HepG2 (cell line): ENCODE data around the gene FOLR3. TPM values are rescaled to one million over a fixed set of nuclear protein-coding genes. Genes with fewer than 3 reads are reported as not detected.

Experiments used
- ATF4 ChIP-seq, 2 experiments: fragments of 450-650 bp in 1 of 2; sonication (generic) in 1 of 2; formaldehyde crosslinking; IDR thresholded peaks; 2 replicates each; pipeline versions ENCODE4 v1.5.0 to v1.8.0; 2020 to 2022; ENCODE audit warnings: mild to moderate bottlenecking in 1 of 2, missing genetic modification reagents in 1 of 2
- CAMTA2 ChIP-seq: sonication (generic); formaldehyde crosslinking; IDR thresholded peaks from 2 replicates; pipeline ENCODE4 v1.4.0; 2020; ENCODE audit warnings: mild to moderate bottlenecking, missing genetic modification reagents, borderline replicate concordance
- CTCF ChIP-seq: sonication (generic); formaldehyde crosslinking; IDR thresholded peaks from 2 replicates; pipeline ENCODE4 v1.5.0; 2020; ENCODE audit warnings: mild to moderate bottlenecking, missing genetic modification reagents, moderate library complexity
- HDAC1 ChIP-seq: sonication (generic); formaldehyde crosslinking; IDR thresholded peaks from 2 replicates; pipeline ENCODE4 v1.5.1; 2020; ENCODE audit warnings: mild to moderate bottlenecking, missing genetic modification reagents
- ISL2 ChIP-seq: sonication (generic); formaldehyde crosslinking; IDR thresholded peaks from 2 replicates; pipeline ENCODE4 v1.5.0; 2020; ENCODE audit warnings: missing genetic modification reagents
- KDM1A ChIP-seq: IDR thresholded peaks from 2 replicates; pipeline ENCODE4 v1.6.1; 2016; ENCODE audit warnings: missing compliant biosample characterization
- KLF13 ChIP-seq: sonication (generic); formaldehyde crosslinking; IDR thresholded peaks from 2 replicates; pipeline ENCODE4 v1.4.0; 2020; ENCODE audit warnings: mild to moderate bottlenecking, missing genetic modification reagents
- KLF6 ChIP-seq: IDR thresholded peaks from 2 replicates; pipeline ENCODE4 v1.8.0; 2016; ENCODE audit warnings: missing biosample characterization, missing genetic modification reagents
- MXD1 ChIP-seq: sonication (generic); formaldehyde crosslinking; IDR thresholded peaks from 2 replicates; pipeline ENCODE4 v1.4.0; 2020; ENCODE audit warnings: mild to moderate bottlenecking, missing genetic modification reagents
- NR1H2 ChIP-seq: sonication (generic); formaldehyde crosslinking; IDR thresholded peaks from 2 replicates; pipeline ENCODE4 v1.8.1; 2022; ENCODE audit warnings: low read depth, missing genetic modification reagents, borderline replicate concordance
- PHF20 ChIP-seq: sonication (generic); formaldehyde crosslinking; IDR thresholded peaks from 2 replicates; pipeline ENCODE4 v1.5.0; 2020; ENCODE audit warnings: mild to moderate bottlenecking, missing genetic modification reagents
- SALL1 ChIP-seq: sonication (generic); formaldehyde crosslinking; IDR thresholded peaks from 2 replicates; pipeline ENCODE4 v1.8.0; 2022; ENCODE audit warnings: mild to moderate bottlenecking, missing genetic modification reagents
- SIX4 ChIP-seq: sonication (generic); formaldehyde crosslinking; IDR thresholded peaks from 2 replicates; pipeline ENCODE4 v1.4.0; 2020; ENCODE audit warnings: missing genetic modification reagents
- SPEN ChIP-seq: sonication (generic); formaldehyde crosslinking; IDR thresholded peaks from 2 replicates; pipeline ENCODE4 v1.5.1; 2020; ENCODE audit warnings: low read depth, mild to moderate bottlenecking, missing genetic modification reagents
- TFDP2 ChIP-seq: sonication (generic); formaldehyde crosslinking; IDR thresholded peaks from 2 replicates; pipeline ENCODE4 v1.4.0; 2020; ENCODE audit warnings: missing genetic modification reagents
- USF2 ChIP-seq, 2 experiments: sonication (generic) in 1 of 2; formaldehyde crosslinking in 1 of 2; IDR thresholded peaks; 2 replicates each; pipeline versions ENCODE4 v1.5.1 to v1.6.1; 2011 to 2020; ENCODE audit warnings: borderline replicate concordance in 1 of 2, low read depth in 1 of 2, low read length in 1 of 2, mild to moderate bottlenecking in 1 of 2, missing genetic modification reagents in 1 of 2, moderate library complexity in 1 of 2
- ZNF234 ChIP-seq: sonication (generic); formaldehyde crosslinking; conservative IDR thresholded peaks from 2 replicates; pipeline ENCODE4 v1.5.1; 2020; ENCODE audit warnings: mild to moderate bottlenecking, missing genetic modification reagents
- ZNF333 ChIP-seq: sonication (generic); formaldehyde crosslinking; IDR thresholded peaks from 2 replicates; pipeline ENCODE4 v1.4.0; 2020; ENCODE audit warnings: mild to moderate bottlenecking, missing genetic modification reagents, borderline replicate concordance
- polyA plus RNA-seq, 8 experiments: library from polyadenylated mRNA; depleted of rRNA in 3 of 8; stranded (reverse) in 7 of 8; unstranded in 1 of 8; fragments of >200 nt; fragmentation: Illumina TruSeq in 4 of 8; extraction: Trizol in 4 of 8; gene quantifications; 2 replicates each; pipeline versions ENCODE4 v1.2.1 to v1.2.3, GENCODE V29; 2011 to 2016; ENCODE audit warnings: low read depth in 4 of 8, missing spikeins in 1 of 8, mixed read lengths in 1 of 8; ENCODE audit not compliant: insufficient read depth in 1 of 8
- total RNA-seq, 5 experiments: library from RNA; depleted of rRNA; stranded (reverse); fragments of >200 nt; fragmentation: Illumina TruSeq; extraction: Trizol; gene quantifications; 2 replicates each; pipeline ENCODE4 v1.2.3, GENCODE V29; 2016; ENCODE audit warnings: low read depth in 1 of 5

FOLR3 gene
- total and polyA plus RNA-seq, 2 of the 13 experiments (the other 11 are each of a cell fraction or from before 2014, with no cell fraction given) = not detected

- TF ChIP-seq KLF6 (CRISPR knock-in tag) = peak; percentile 39; the same call in 1 of the 2 replicates
- 0 out of 2 replicates have a peak, but pooled peaks have one; percentile 51 for TF ChIP-seq ZNF333 (CRISPR knock-in tag)
- TF ChIP-seq MXD1 = peak; percentile 87
- peak; percentile 62; the same call in 1 of the 2 replicates for TF ChIP-seq CAMTA2
- no peak for TF ChIP-seq NR1H2 (CRISPR knock-in tag)
- TF ChIP-seq ATF4 (CRISPR knock-in tag; IDR thresholded peaks at IDR 0.05) = no peak
- TF ChIP-seq SALL1 (CRISPR knock-in tag) = peak; percentile 62
- 0 out of 2 replicates have a peak, but pooled peaks have one; percentile 58 for TF ChIP-seq TFDP2 (CRISPR knock-in tag)
- peak; percentile 61 for TF ChIP-seq HDAC1 (CRISPR knock-in tag)
- peak; percentile 87 for TF ChIP-seq SIX4 (CRISPR knock-in tag)
- no peak for TF ChIP-seq KDM1A (CRISPR knock-in tag)
- TF ChIP-seq KLF13 = no peak
- TF ChIP-seq PHF20 (CRISPR knock-in tag) = peak; percentile 94
- peak; percentile 1; the same call in 1 of the 2 replicates for TF ChIP-seq ISL2 (CRISPR knock-in tag)
- no peak for TF ChIP-seq ZNF234 (CRISPR knock-in tag)
- peak; percentile 33; the same call in 1 of the 2 replicates for TF ChIP-seq CTCF (CRISPR knock-in tag)
- TF ChIP-seq USF2 (IDR thresholded peaks at IDR 0.05; ENCODE audit: low read depth, low read length) = peak; percentile 99
- TF ChIP-seq USF2 (CRISPR knock-in tag; IDR thresholded peaks at IDR 0.05; ENCODE audit: borderline replicate concordance) = peak; percentile 96; the same call in 1 of the 2 replicates
- TF ChIP-seq SPEN = peak; percentile 91
Measured at GRCh38 chr11:72102946-72103753, 32.4 kb upstream of the FOLR3 start, which contains the start of gene LAMTOR1 (continued).
